ENCODE measurements around the gene RAB31.

- TF ChIP-seq, protein P1, sequence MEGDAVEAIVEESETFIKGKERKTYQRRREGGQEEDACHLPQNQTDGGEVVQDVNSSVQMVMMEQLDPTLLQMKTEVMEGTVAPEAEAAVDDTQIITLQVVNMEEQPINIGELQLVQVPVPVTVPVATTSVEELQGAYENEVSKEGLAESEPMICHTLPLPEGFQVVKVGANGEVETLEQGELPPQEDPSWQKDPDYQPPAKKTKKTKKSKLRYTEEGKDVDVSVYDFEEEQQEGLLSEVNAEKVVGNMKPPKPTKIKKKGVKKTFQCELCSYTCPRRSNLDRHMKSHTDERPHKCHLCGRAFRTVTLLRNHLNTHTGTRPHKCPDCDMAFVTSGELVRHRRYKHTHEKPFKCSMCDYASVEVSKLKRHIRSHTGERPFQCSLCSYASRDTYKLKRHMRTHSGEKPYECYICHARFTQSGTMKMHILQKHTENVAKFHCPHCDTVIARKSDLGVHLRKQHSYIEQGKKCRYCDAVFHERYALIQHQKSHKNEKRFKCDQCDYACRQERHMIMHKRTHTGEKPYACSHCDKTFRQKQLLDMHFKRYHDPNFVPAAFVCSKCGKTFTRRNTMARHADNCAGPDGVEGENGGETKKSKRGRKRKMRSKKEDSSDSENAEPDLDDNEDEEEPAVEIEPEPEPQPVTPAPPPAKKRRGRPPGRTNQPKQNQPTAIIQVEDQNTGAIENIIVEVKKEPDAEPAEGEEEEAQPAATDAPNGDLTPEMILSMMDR (tag by site-specific recombination; IDR thresholded peaks at IDR 0.05), result no peak
- TF ChIP-seq, protein P2, sequence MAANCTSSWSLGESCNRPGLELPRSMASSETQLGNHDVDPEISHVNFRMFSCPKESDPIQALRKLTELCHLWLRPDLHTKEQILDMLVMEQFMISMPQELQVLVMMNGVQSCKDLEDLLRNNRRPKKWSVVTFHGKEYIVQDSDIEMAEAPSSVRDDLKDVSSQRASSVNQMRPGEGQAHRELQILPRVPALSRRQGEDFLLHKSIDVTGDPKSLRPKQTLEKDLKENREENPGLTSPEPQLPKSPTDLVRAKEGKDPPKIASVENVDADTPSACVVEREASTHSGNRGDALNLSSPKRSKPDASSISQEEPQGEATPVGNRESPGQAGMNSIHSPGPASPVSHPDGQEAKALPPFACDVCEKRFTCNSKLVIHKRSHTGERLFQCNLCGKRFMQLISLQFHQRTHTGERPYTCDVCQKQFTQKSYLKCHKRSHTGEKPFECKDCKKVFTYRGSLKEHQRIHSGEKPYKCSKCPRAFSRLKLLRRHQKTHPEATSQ (tag by site-specific recombination; IDR thresholded peaks at IDR 0.05), result no peak
- no peak for TF ChIP-seq MZF1 (tag by site-specific recombination; IDR thresholded peaks at IDR 0.05; ENCODE audit: borderline replicate concordance)
- no peak for TF ChIP-seq SP3 (tag by site-specific recombination; IDR thresholded peaks at IDR 0.05)
- TF ChIP-seq ZNF146 (tag by site-specific recombination; IDR thresholded peaks at IDR 0.05), result no peak
- TF ChIP-seq ATF2 (tag by site-specific recombination; IDR thresholded peaks at IDR 0.05; ENCODE audit: low read depth), result no peak
- no peak for TF ChIP-seq ZNF10 (tag by site-specific recombination; IDR thresholded peaks at IDR 0.05)
- no peak for TF ChIP-seq REPIN1 (tag by site-specific recombination; IDR thresholded peaks at IDR 0.05; ENCODE audit: low read depth)
- TF ChIP-seq, protein P3, sequence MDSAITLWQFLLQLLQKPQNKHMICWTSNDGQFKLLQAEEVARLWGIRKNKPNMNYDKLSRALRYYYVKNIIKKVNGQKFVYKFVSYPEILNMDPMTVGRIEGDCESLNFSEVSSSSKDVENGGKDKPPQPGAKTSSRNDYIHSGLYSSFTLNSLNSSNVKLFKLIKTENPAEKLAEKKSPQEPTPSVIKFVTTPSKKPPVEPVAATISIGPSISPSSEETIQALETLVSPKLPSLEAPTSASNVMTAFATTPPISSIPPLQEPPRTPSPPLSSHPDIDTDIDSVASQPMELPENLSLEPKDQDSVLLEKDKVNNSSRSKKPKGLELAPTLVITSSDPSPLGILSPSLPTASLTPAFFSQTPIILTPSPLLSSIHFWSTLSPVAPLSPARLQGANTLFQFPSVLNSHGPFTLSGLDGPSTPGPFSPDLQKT (IDR thresholded peaks at IDR 0.05; ENCODE audit: borderline replicate concordance, low read depth, low read length), result no peak
- no peak for TF ChIP-seq HOXA7 (CRISPR knock-in tag; IDR thresholded peaks at IDR 0.05; ENCODE audit: borderline replicate concordance)
- TF ChIP-seq, protein P4, sequence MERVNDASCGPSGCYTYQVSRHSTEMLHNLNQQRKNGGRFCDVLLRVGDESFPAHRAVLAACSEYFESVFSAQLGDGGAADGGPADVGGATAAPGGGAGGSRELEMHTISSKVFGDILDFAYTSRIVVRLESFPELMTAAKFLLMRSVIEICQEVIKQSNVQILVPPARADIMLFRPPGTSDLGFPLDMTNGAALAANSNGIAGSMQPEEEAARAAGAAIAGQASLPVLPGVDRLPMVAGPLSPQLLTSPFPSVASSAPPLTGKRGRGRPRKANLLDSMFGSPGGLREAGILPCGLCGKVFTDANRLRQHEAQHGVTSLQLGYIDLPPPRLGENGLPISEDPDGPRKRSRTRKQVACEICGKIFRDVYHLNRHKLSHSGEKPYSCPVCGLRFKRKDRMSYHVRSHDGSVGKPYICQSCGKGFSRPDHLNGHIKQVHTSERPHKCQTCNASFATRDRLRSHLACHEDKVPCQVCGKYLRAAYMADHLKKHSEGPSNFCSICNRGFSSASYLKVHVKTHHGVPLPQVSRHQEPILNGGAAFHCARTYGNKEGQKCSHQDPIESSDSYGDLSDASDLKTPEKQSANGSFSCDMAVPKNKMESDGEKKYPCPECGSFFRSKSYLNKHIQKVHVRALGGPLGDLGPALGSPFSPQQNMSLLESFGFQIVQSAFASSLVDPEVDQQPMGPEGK (tag by site-specific recombination; IDR thresholded peaks at IDR 0.05), result no peak
- no peak for TF ChIP-seq YY1 (tag by site-specific recombination; IDR thresholded peaks at IDR 0.05)
Observed at GRCh38 chr18:9831036-9831722, 123.1 kb downstream of the RAB31 start.
